Activated CD8-positive, alpha-beta memory T cell treated with anti-CD3 and anti-CD28 coated beads for 4 hours (primary cell): ENCODE data around the gene PTPDC1.
"Not testable (repeated sequence)": the region's sequence is repeated elsewhere in the genome, so short reads cannot be mapped to it uniquely, and the experiment has no call there.

Experiments used
- DNase-seq, 2 donors: peaks; one replicate each; pipeline ENCODE4 v3.0.0-alpha.2; 2020; ENCODE audit warnings: low read depth in 2 of 2

The PTPDC1 gene

DNA sequence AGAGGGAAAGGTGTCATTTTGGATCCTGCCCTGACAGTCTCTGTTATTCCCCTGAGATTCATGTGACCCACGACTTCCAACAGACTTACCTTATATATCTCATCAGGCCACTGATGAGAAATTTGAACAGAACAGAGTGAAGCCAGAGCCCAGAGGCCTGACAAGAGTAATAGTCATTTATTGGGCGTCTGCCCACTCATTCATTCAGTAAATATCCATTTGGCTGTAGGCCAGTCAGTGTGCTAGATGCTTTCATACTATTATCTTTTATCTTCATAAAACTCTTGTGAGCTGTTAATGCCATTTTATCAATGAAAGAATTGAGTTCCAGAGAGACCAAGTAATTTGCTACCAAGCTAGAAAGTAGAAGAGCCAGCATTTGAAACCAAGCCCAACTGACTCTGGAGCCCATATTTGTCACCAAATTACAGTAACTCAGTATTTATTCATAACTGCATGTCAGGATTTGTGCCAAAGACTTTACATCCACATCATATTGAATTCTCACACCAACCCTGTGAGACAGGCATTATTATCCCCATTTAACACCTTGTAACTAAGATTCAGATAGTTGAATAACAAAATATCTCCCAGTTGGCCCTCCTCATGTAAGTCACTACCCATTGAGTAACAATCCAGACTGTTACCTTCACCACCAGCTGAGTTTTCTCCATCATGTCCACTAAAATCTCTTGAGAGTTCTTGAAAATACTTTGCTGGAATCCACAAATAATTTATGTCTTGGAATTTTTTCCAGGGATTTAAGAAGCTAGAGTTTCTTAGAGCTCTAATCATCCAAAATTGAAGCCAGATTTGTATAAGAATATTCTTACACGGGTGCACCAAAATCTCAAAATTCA is 2.5 kb downstream of the PTPDC1 start:
- no peak for DNase-seq

DNA sequence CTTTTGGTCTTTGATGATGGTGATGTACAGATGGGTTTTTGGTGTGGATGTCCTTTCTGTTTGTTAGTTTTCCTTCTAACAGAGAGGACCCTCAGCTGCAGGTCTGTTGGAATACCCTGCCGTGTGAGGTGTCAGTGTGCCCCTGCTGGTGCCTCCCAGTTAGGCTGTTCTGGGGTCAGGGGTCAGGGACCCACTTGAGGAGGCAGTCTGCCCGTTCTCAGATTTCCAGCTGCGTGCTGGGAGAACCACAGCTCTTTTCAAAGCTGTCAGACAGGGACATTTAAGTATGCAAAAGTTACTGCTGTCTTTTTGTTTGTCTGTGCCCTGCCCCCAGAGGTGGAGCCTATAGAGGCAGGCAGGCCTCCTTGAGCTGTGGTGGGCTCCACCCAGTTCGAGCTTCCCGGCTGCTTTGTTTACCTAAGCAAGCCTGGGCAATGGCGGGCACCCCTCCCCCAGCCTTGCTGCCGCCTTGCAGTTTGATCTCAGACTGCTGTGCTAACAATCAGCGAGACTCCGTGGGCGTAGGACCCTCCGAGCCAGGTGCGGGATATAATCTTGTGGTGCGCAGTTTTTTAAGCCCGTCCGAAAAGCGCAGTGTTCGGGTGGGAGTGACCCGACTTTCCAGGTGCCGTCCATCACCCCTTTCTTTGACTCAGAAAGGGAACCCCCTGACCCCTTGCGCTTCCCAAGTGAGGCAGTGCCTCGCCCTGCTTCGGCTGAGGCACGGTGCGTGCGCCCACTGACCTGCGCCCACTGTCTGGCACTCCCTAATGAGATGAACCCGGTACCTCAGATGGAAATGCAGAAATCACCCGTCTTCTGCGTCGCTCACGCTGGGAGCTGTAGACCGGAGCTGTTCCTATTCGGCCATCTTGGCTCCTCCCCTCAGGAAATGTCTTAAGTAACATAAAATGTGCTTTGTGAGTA is 10.2 kb downstream of the PTPDC1 start:
- DNase-seq: not testable (repeated sequence)

DNA sequence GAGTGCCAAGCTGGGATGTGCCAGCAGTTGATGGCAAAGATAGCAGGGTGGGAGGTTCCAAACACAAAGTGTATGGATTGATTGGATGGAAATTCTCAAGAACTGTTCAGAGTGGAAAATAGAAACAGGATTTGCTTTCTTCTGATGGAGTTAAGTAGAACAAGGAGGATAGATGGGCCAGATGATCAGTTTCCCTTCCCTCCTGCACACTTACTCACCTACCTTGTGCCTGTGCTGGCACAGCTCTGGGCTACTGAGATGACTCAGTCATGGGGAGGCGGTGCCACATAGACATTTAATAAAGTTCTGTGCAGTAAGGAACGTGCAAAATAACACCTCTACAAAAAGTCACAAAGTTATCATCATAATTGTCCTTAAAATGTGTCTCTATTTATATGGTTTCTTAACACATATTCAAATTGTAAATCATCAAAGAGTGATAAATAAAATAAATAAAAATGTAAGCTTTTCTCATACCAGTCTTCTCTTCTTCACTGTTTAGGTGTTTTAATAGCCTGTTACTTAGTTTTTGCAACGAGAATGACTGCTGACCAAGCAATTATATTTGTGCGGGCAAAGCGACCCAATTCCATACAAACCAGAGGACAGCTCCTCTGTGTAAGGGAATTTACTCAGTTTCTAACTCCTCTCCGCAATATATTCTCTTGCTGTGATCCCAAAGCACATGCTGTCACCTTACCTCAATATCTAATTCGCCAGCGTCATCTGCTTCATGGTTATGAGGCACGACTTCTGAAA is 12.7 kb downstream of the PTPDC1 start:
- no peak for DNase-seq

DNA sequence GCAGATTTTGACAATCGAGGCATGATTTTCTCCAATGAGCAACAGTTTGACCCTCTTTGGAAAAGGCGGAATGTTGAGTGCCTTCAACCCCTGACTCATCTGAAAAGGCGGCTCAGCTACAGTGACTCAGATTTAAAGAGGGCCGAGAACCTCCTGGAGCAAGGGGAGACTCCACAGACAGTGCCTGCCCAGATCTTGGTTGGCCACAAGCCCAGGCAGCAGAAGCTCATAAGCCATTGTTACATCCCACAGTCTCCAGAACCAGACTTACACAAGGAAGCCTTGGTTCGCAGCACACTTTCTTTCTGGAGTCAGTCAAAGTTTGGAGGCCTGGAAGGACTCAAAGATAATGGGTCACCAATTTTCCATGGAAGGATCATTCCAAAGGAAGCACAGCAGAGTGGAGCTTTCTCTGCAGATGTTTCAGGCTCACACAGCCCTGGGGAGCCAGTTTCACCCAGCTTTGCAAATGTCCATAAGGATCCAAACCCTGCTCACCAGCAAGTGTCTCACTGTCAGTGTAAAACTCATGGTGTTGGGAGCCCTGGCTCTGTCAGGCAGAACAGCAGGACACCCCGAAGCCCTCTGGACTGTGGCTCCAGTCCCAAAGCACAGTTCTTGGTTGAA is 13.6 kb downstream of the PTPDC1 start:
- DNase-seq: no peak

DNA sequence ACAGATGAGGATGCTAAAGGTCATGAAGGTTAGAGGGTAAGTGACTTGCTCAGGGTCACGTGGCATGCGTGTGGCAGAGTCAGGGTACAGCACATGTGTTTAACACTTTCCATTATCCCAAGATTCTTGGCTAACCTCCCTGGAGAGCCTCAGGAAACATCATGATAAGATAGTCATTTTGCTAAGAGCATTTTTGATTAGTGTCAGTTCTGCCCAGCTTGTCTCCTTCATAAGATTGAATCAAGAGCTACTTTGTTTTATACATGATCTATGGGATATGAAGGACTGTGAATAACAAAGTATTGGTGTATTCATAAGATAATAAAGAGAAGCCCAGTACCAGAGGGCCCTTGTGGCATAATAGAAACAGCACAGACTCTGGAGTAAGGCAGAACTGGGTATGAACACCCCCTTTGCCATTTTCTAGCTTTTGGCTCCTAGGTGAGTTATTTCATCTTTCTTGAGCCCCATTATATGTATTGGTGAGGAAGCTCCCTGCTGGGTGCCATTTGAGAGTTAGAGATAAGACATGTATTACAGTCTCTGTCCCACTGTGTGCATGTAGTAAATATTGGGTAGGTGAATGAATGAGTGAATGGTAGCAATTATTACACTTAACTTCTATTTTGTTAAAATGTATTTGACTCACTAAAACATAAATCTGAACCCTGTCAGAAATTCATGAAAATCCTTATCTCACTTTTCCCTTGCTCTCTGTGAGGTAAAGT is 16.1 kb downstream of the PTPDC1 start:
- DNase-seq: no peak

DNA sequence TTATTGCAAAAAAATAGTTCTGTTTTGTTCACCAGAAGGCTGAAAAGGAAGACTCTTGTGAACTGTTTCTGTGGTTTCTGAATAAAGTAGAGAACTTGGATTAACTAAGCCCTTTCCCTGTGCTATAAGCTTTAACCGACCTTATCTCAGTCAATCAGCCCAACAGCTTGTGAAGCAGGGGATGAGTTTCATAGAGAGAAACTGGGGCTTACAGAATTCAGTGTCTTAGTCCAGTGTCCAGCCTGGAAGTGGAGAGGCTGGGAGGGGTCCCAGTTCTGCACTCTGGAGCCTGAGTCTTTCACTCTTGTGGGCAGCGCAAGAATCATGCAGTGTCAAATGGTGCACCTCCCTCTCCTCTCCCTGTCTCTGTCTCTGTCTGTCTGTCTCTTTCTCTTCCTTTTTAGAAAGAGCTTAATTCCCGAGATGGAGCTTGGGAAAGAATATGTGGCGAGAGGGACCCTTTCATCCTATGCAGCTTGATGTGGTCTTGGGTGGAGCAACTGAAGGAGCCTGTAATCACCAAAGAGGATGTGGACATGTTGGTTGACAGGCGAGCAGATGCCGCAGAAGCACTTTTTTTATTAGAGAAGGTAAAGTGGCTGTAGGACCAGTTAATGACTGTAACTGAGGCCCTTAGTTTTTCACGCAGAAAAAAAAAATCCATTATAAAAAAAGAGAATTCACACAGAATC is 17.0 kb downstream of the PTPDC1 start:
- DNase-seq: no peak

DNA sequence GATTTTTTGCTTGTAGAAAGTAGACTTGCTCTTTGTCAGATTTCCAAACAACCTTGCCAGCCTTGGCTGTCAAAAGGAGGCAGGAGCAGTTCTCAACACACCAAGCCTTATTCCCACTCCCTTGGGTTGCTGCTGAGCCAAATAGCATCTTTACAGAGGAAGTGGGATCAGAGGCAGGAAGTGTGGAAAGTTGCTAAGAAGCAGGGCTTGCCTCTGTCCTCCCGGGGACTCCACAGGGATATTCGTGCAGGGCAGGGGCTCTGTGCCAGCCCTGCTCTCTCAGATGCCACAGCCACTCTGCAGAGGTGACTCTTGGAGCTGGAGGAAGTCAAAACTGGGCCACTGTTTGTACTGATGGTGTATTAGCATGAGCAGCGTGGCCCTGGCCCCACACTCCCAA is 24.3 kb downstream of the PTPDC1 start:
- no peak for DNase-seq

DNA sequence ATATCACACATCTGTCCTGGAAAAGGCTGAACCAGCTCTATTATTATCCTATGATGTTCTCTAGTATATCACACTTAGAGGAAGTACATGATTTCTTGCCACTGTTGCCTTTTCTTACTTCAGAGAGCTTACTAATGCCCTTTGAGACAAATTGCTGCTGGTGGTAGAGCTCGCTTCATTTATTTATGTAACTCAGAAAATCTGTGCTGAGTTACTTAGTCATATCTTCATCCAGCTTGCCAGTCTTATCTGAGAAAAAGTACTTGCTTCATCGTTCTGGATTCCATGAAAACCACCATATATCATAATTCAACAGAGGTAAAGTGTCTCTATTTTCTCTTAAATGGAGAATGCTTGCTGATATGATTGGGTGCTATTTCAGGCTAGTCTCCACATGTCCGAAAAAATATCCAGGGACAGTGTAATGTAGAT is 26.6 kb downstream of the PTPDC1 start:
- DNase-seq: no peak

DNA sequence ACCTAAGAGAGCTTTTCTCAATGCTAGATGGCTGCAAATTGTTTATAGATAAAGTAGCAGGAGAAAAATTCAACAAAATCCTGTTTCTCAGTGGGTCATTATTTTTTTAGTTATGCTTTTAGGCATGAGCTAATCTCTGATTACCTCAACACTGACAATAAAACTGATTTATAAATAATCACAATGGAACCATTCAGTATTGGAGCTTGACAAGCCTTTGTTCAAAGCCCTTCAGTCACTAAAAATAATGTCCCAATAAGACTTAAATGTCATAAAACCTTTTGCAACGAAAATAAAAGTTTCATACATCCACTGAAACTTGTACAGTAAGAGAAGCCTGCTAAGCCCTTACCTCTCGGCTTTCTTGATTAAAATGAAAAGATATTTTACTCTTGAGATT is 27.2 kb downstream of the PTPDC1 start:
- no peak for DNase-seq

DNA sequence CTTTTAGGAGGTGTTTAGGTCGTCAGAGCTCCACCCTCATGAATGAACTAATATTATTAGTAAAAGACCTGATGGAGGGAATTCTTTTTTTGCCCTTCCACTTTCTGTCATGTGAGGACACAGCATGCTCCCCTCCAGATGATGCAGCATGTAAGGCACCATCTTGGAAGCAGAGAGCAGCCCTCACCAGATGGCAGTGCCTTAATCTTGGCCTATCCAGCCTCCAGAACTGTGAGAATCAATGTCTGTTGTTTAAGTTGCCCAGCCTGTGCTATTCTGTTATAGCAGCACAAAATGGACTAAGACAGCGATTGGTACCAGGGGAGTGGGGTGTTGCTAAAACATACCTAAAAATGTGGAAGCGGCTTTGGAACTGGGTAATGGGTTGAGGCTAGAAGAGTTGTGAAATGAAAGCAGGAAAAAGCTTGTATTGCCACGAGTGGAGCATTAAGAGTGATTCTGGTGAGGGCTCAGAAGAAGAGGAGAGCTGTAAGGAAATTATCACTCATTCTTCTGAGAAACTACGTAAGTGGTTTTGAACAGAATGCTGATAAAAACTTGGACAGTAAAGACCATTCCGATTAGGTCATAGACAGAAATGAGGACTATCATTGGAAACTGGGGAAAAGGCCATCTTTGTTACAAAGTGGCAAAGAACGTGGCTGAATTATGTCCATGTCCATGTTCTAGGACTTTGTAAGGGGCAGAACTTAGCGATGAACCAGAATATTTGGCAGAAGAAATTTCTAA is 28.6 kb downstream of the PTPDC1 start:
- no peak for DNase-seq

DNA sequence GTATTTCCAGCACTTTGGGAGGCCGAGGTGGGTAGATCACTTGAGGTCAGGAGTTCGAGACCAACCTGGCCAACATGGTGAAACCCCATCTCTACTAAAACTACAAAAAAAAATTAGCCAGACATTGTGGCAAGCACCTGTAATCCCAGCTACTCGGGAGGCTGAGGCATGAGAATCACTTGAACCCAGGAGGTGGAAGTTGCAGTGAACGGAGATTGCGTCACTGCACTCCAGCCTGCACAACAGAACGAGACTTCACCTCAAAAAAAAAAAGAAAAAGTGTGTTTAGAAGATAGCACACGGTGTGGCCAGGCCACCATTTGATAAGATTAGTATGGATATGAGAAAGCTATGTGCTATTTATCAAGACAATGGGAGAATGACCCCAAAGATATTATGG is 35.8 kb downstream of the PTPDC1 start:
- DNase-seq: not testable (repeated sequence)

DNA sequence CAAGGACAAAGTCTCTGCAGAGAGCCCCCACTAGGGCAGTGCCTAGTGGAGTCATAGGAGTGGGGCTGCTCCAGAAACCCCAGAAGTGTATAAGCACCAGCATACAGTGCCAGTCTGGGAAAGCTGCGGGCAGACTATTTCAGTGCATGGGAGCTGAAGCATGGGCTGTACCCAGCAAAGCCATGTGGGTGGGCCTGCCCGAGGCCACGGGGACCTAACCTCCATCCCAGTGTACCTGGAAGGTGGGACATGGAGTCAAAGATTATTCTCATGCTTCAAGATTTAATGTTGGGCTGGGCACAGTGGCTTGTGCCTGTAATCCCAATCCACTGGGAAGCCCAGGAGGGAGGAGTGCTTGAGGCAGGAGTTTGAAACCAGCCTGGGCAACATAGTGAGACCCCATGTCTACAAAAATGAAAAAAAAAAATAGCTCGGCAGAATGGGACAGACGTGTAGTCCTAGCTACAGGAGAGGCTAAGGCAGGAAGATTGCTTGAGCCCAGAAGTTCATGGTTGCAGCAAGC is 36.7 kb downstream of the PTPDC1 start:
- DNase-seq: no peak

DNA sequence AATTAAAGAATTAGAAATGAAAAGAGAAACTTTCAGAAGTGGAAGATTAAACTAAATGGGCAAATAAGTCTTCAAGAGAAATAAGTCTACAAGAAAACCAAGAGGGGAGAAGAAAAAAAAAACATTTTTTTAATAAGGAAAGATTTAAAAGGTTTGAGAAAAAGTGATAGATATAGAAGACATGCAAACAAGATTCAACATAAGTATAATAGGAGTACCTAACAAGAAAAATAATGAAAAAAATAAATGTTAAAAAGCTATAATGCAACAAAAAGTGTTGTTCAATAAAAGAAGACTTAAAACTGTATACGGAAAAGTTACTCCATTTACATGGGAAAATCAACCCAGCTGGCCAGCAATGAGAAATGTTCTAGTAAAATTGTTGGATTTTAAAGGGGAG is 42.6 kb downstream of the PTPDC1 start:
- no peak for DNase-seq

DNA sequence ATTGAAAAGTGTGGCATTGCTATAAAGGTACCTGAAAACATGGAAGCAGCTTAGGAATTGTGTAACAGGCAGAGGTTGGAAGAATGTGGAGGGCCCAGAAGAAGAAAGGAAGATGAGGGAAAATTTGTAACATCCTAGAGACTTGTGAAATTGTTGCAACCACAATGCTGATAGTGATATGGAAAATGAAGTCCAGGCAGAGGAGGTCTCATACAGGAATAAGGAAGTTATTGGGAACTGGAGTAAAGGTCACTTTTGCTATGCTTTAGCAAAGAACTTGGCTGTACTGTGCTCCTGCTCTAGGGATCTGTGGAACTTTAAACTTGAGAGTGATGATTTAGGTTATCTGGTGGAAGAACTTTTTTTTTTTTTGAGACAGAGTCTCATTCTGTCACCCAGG is 43.5 kb downstream of the PTPDC1 start:
- DNase-seq: no peak

DNA sequence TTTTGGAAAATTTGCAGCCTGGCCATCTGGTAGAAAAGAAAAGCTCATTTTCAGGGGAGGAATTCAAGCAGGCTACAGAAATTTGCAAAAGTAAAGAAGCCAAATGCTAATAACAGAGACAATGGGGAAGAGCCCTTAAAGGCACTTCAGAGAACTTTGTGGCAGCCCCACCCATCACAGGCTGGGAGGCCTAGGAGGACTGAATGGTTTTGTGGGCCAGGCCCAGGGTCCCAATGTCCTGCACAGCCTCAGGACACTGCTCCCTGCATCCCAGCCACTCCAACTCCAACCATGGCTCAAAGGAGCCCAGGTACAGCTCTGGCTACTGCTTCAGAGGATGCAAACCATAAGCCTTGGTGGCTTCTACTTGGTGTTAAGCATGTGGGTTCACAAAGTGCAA is 44.3 kb downstream of the PTPDC1 start:
- no peak for DNase-seq

DNA sequence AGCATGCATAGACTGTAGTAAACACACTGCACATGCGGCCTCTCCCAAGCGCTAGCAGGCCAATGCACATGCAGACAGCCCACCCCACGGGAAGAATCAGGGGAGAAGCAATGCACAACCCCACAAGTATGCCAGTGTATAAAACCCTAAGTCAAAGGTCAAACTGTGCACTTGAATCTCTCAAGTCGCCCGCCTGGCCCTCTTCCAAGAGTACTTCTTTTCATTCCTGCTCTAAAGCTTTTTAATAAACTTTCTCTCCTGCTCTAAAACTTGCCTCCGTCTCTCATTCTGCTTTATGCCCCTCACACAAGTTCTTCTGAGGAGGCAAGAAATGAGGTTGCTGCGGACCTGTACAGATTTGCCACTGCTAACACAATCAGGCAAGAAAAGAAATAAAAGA is 50.4 kb downstream of the PTPDC1 start:
- no peak for DNase-seq

DNA sequence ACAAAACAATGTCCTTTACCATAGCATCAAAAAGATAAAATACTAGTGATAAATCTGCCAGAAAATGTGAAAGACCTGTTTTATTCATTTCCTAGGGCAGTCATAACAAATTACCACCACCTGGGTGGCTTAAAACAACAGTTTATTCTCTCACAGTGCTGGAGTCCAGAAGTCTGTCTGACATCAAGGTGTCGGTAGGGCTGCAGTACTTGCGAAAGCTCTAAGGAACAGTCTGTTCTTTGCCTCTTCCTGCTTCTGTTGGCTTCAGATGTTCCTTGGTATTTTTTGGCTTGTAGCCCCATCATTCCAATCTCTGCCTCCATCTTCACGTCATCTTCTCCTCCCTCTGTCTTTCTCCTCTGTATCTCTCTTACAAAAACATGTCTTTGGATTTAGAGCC is 51.0 kb downstream of the PTPDC1 start:
- DNase-seq: no peak

DNA sequence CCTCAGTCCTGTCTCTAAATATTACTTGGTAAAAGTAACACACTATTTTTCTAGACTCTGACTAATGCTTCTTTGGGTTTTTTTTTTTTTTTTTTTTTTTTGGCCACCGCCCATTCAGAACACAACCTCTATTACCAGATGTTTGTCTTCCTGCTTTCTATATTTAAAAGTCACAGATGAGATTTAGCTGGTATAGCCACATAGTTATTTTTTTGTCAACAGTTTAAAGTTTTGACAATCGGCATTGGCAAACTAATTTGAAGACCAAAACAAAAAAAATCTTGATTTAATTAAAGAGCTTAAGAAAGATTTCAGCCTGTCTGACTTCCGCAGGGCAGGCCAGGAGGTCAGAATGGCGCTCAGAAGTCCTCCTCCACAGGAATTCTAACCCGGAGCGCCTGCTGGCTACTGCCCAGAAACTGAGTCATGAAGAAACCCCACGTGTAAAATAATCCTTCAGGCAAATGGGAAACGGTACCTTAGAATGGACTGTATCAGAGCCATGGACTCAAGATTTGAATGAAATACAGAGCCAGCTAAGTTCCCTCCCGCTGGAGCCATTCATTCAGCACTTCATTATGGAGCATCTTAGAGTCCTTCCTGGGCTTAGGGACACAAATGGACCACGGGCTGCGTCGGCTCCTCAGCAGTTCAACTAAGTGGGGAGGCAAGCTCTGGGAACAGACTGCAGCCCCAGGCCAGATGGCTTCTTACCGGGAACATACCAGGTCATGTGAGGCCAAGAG is 55.6 kb downstream of the PTPDC1 start:
- no peak for DNase-seq

DNA sequence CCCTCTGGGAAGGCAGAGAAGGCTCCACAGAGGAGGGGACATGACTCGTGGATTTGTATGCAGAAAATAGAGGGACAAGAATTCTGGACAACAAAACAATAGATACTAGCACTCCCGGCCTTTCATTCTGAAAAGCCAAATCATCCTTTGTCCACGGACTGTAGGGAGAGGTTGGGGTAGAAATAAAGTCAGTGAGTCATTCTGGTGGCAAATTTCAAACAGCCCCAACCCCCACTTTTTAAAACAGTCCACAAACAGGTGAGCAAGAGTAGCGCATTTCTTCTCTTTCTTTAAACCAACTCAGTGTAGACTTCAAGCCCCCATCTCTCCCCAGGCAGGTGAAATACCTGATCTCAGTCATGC is 56.1 kb downstream of the PTPDC1 start:
- DNase-seq: no peak
